ENCODE measurements around the gene RASSF1.
A peak's percentile ranks its signal among the peaks of the same experiment; 100 is the strongest.

The RASSF1 gene

GRCh38 chr3:50341996-50342650, 1.5 kb upstream of the RASSF1 start:
- peaks cover 23% of the 10 kb centered on the region for H3K4me1 ChIP-seq (ENCODE audit: control insufficient read depth, insufficient read depth, low read length)
- no peaks in the 10 kb centered on the region for H3K9me3 ChIP-seq (ENCODE audit: control insufficient read depth, insufficient read depth, low read depth, low read length)
- no peak overlapping the region for H3K4me3 ChIP-seq (ENCODE audit: low read depth, low read length)
- H3K9ac ChIP-seq (ENCODE audit: low read length), result no peak overlapping the region
- no peak overlapping the region for H3K27ac ChIP-seq (ENCODE audit: low read depth, low read length)
- no peaks in the 10 kb centered on the region for H3K36me3 ChIP-seq (ENCODE audit: control insufficient read depth, insufficient read depth, low read length)
- peaks cover 68% of the 10 kb centered on the region for H3K27me3 ChIP-seq (ENCODE audit: control insufficient read depth, insufficient read depth, low read length)

GRCh38 chr3:50341537-50341936, 901 bp upstream of the RASSF1 start:
- H3K9ac ChIP-seq (ENCODE audit: low read length), result no peak overlapping the region
- no peak overlapping the region for H3K27ac ChIP-seq (ENCODE audit: low read depth, low read length)
- H3K27me3 ChIP-seq (ENCODE audit: control insufficient read depth, insufficient read depth, low read length), result peaks cover 68% of the 10 kb centered on the region
- H3K4me1 ChIP-seq (ENCODE audit: control insufficient read depth, insufficient read depth, low read length), result peaks cover 23% of the 10 kb centered on the region
- no peak overlapping the region for H3K4me3 ChIP-seq (ENCODE audit: low read depth, low read length)
- H3K9me3 ChIP-seq (ENCODE audit: control insufficient read depth, insufficient read depth, low read depth, low read length), result no peaks in the 10 kb centered on the region
- no peaks in the 10 kb centered on the region for H3K36me3 ChIP-seq (ENCODE audit: control insufficient read depth, insufficient read depth, low read length)

GRCh38 chr3:50340147-50340447, 539 bp downstream of the RASSF1 start:
- Histone ChIP-seq H3K4me1 (ENCODE audit: control insufficient read depth, insufficient read depth, low read length) (peaks cover 31% of the 10 kb centered on the region), H3K4me3 (ENCODE audit: low read depth, low read length) (peak overlapping the region; percentile 59), H3K27me3 (ENCODE audit: control insufficient read depth, insufficient read depth, low read length) (peaks cover 61% of the 10 kb centered on the region), H3K36me3 (ENCODE audit: control insufficient read depth, insufficient read depth, low read length) (no peaks in the 10 kb centered on the region), H3K9me3 (ENCODE audit: control insufficient read depth, insufficient read depth, low read depth, low read length) (no peaks in the 10 kb centered on the region), H3K9ac (ENCODE audit: low read length) (no peak overlapping the region), H3K27ac (ENCODE audit: low read depth, low read length) (no peak overlapping the region)

DNA sequence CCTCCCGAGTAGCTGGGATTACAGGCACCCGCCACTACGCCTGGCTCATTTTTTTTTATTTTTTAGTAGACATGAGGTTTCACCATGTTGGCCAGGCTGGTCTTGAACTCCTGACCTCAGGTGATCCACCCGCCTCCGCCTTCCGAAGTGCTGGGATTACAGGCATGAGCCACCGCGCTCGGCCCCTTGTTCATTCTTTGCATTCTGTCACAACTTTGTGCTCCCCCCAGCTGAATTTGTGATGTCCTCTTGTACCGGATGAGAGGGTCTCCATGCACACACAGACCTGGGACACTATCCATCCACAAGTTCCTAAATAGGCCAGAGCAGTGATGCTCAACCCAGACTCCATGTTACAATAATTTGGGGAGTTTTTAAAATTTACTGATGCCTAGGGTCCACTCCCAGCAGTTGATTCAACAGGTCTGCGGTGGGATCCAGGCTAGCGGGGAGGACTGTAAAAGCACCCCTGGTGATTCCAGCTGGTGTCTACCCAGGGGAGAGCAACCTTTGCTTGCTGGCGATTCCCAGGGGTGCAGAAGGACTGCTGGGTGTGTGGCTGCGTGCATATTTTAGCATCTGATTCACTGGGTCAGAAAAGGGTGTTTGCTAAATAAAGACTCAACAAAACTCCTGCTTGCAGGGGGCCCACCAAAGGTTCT, 1.0 kb downstream of the RASSF1 start:
- Histone ChIP-seq H3K9ac (ENCODE audit: low read length) (no peak overlapping the region), H3K4me1 (ENCODE audit: control insufficient read depth, insufficient read depth, low read length) (peaks cover 31% of the 10 kb centered on the region), H3K27ac (ENCODE audit: low read depth, low read length) (no peak overlapping the region), H3K9me3 (ENCODE audit: control insufficient read depth, insufficient read depth, low read depth, low read length) (no peaks in the 10 kb centered on the region), H3K36me3 (ENCODE audit: control insufficient read depth, insufficient read depth, low read length) (no peaks in the 10 kb centered on the region), H3K27me3 (ENCODE audit: control insufficient read depth, insufficient read depth, low read length) (peaks cover 56% of the 10 kb centered on the region), H3K4me3 (ENCODE audit: low read depth, low read length) (peak overlapping the region; percentile 59; the same call in 1 of the 2 replicates)

- H3K9ac ChIP-seq (ENCODE audit: low read length), result no peak overlapping the region
- peaks cover 54% of the 10 kb centered on the region for H3K27me3 ChIP-seq (ENCODE audit: control insufficient read depth, insufficient read depth, low read length)
- H3K27ac ChIP-seq (ENCODE audit: low read depth, low read length), result no peak overlapping the region
- H3K36me3 ChIP-seq (ENCODE audit: control insufficient read depth, insufficient read depth, low read length), result peaks cover 3% of the 10 kb centered on the region; the same call in 1 of the 2 replicates
- peaks cover 35% of the 10 kb centered on the region for H3K4me1 ChIP-seq (ENCODE audit: control insufficient read depth, insufficient read depth, low read length)
- H3K9me3 ChIP-seq (ENCODE audit: control insufficient read depth, insufficient read depth, low read depth, low read length), result no peaks in the 10 kb centered on the region
- H3K4me3 ChIP-seq (ENCODE audit: low read depth, low read length), result no peak overlapping the region
Observed at GRCh38 chr3:50338965-50339364, 1.7 kb downstream of the RASSF1 start.

GRCh38 chr3:50337175-50337861, 3.3 kb downstream of the RASSF1 start:
- Histone ChIP-seq H3K36me3 (ENCODE audit: control insufficient read depth, insufficient read depth, low read length) (peaks cover 8% of the 10 kb centered on the region), H3K9ac (ENCODE audit: low read length) (peak overlapping the region; percentile 95), H3K9me3 (ENCODE audit: control insufficient read depth, insufficient read depth, low read depth, low read length) (no peaks in the 10 kb centered on the region), H3K27ac (ENCODE audit: low read depth, low read length) (peak overlapping the region; percentile 90), H3K4me3 (ENCODE audit: low read depth, low read length) (peak overlapping the region; percentile 89), H3K4me1 (ENCODE audit: control insufficient read depth, insufficient read depth, low read length) (peaks cover 35% of the 10 kb centered on the region), H3K27me3 (ENCODE audit: control insufficient read depth, insufficient read depth, low read length) (peaks cover 39% of the 10 kb centered on the region)

DNA sequence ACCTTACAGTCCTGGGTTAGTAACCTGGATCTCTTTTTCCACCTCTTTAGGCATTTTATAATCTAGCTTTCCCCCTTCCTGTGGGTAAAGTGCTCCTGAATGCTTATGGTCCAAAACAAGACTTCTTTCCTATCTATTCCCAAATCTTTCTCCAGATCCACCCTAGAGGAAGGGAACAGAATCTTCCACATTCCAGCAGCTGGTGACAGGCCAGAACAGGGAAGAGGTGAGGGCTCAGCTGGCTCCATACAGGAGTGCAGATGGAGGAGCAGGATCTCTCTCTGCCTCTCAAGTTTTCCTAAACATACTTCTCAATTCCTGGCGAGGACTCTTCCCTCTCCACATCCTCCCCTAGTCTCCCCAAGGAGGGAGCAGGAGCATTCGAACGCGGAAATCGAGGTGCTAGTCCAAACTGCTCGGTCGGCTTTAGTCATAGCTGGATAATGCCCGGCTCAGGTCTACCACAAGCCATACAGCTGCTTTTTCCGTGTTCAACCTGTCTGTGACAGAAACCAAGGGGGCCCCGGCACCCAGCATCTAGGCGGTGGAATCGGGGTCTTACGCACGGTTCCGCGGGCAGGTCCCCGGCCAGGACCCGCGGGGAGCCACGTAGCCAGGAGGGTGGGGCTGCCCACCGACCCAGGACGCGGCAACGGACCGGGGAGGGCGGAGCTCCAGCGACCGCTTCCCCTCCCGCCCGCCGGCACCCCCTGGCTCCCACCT, 4.0 kb downstream of the RASSF1 start:
- Histone ChIP-seq H3K36me3 (ENCODE audit: control insufficient read depth, insufficient read depth, low read length) (peaks cover 15% of the 10 kb centered on the region), H3K9ac (ENCODE audit: low read length) (peak overlapping the region; percentile 95), H3K4me3 (ENCODE audit: low read depth, low read length) (peak overlapping the region; percentile 89), H3K27ac (ENCODE audit: low read depth, low read length) (peak overlapping the region; percentile 90; the same call in 1 of the 2 replicates), H3K9me3 (ENCODE audit: control insufficient read depth, insufficient read depth, low read depth, low read length) (no peaks in the 10 kb centered on the region), H3K4me1 (ENCODE audit: control insufficient read depth, insufficient read depth, low read length) (peaks cover 35% of the 10 kb centered on the region), H3K27me3 (ENCODE audit: control insufficient read depth, insufficient read depth, low read length) (peaks cover 32% of the 10 kb centered on the region)

- H3K36me3 ChIP-seq (ENCODE audit: control insufficient read depth, insufficient read depth, low read length), result peaks cover 36% of the 10 kb centered on the region
- H3K9ac ChIP-seq (ENCODE audit: low read length), result no peak overlapping the region
- peaks cover 11% of the 10 kb centered on the region for H3K27me3 ChIP-seq (ENCODE audit: control insufficient read depth, insufficient read depth, low read length)
- H3K9me3 ChIP-seq (ENCODE audit: control insufficient read depth, insufficient read depth, low read depth, low read length), result no peaks in the 10 kb centered on the region
- H3K27ac ChIP-seq (ENCODE audit: low read depth, low read length), result no peak overlapping the region
- no peak overlapping the region for H3K4me3 ChIP-seq (ENCODE audit: low read depth, low read length)
- peaks cover 23% of the 10 kb centered on the region for H3K4me1 ChIP-seq (ENCODE audit: control insufficient read depth, insufficient read depth, low read length)
Observed at GRCh38 chr3:50334339-50335075, 6.1 kb downstream of the RASSF1 start.

DNA sequence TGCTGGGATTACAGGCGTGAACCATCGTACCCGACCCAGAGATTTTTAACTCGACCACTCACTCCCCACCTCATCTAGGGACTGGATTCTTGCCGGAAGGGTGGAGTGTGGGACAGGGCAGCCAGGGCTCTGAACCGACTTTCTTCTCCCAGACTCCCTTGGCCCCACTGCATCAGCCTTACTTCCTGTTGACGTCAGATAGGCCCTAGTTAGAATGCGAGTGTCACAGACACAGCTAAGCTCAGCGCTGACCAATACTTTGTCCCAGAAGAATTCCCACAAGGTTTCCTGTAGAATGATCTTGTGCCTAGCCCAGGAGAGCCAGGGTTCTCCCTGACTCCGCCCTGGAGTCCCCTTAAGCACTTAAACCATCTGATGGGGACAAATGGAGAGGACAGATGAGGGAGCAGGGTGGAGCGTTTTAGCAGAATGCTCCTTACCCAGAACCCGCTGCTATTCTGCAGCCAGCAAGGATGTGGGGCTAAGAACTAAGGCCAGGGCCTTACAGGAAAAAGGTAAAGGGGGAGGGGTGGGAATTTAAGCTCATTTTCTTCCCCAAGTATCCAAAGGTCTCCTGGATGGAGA, 6.8 kb downstream of the RASSF1 start:
- Histone ChIP-seq H3K27ac (ENCODE audit: low read depth, low read length) (no peak overlapping the region), H3K4me1 (ENCODE audit: control insufficient read depth, insufficient read depth, low read length) (peaks cover 23% of the 10 kb centered on the region), H3K27me3 (ENCODE audit: control insufficient read depth, insufficient read depth, low read length) (peaks cover 5% of the 10 kb centered on the region), H3K9me3 (ENCODE audit: control insufficient read depth, insufficient read depth, low read depth, low read length) (no peaks in the 10 kb centered on the region), H3K9ac (ENCODE audit: low read length) (no peak overlapping the region), H3K36me3 (ENCODE audit: control insufficient read depth, insufficient read depth, low read length) (peaks cover 39% of the 10 kb centered on the region), H3K4me3 (ENCODE audit: low read depth, low read length) (no peak overlapping the region)

- Histone ChIP-seq H3K27me3 (ENCODE audit: control insufficient read depth, insufficient read depth, low read length) (no peaks in the 10 kb centered on the region), H3K4me1 (ENCODE audit: control insufficient read depth, insufficient read depth, low read length) (peaks cover 14% of the 10 kb centered on the region), H3K9ac (ENCODE audit: low read length) (no peak overlapping the region), H3K4me3 (ENCODE audit: low read depth, low read length) (no peak overlapping the region), H3K9me3 (ENCODE audit: control insufficient read depth, insufficient read depth, low read depth, low read length) (no peaks in the 10 kb centered on the region), H3K36me3 (ENCODE audit: control insufficient read depth, insufficient read depth, low read length) (peaks cover 39% of the 10 kb centered on the region), H3K27ac (ENCODE audit: low read depth, low read length) (no peak overlapping the region)
Observed at GRCh38 chr3:50331364-50331907, 9.2 kb downstream of the RASSF1 start.

Data from HUES6 (cell line).